ENCODE measurements around the gene CHSY1.

Gene CHSY1

DNA sequence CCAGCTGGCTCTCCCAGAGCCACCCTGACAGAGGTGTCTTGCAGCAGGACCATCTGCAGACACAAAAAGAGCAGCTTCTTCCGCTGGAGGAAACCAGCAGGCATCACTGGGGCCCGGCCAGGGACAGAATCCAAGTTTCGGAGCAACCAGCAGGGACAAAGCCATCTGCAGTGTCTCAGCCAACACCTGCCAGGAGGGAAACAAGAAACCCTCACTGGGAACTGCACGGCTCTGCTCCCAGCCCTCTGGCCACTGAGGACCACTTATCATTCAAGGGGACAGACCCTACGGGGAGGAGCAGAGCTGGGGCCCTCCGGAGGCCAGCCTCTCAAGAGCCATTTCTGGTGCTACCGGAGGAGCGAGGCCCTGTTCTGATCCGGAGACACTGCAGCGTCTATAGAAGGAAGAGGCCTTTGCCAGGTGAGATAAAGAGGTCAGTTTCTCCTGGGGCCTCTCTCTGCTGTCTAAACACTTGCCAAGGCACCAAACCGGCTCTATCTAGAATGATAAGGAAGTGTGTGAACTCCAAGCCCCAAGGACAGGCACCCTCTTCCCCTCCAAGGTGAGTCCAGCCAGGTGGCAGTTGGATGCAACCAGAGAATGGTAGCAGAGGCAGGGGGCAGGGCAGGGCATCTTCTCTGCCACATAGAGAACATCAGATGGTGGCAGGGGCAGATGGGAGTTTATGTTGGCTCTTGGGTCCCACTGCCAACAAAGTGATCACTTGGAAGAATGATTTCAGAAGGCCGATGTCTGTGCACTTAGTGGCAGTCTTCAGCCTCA is 89.0 kb downstream of the CHSY1 start:
- Histone ChIP-seq H3K36me3 (peaks cover 0 to 6% (median 0%) of the 10 kb centered on the region in 3 donors), H3K27me3 (no peaks in the 10 kb centered on the region), H3K4me1 (peaks cover 0 to 15% (median 13%) of the 10 kb centered on the region in 4 donors), H3K27ac (no peak overlapping the region), H3K4me3 (no peak overlapping the region), H3K9me3 (peaks cover 0 to 25% (median 12%) of the 10 kb centered on the region in 3 donors)
- TF ChIP-seq, protein P1, sequence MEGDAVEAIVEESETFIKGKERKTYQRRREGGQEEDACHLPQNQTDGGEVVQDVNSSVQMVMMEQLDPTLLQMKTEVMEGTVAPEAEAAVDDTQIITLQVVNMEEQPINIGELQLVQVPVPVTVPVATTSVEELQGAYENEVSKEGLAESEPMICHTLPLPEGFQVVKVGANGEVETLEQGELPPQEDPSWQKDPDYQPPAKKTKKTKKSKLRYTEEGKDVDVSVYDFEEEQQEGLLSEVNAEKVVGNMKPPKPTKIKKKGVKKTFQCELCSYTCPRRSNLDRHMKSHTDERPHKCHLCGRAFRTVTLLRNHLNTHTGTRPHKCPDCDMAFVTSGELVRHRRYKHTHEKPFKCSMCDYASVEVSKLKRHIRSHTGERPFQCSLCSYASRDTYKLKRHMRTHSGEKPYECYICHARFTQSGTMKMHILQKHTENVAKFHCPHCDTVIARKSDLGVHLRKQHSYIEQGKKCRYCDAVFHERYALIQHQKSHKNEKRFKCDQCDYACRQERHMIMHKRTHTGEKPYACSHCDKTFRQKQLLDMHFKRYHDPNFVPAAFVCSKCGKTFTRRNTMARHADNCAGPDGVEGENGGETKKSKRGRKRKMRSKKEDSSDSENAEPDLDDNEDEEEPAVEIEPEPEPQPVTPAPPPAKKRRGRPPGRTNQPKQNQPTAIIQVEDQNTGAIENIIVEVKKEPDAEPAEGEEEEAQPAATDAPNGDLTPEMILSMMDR (IDR thresholded peaks at IDR 0.05), result no peak
- no peak for DNase-seq
- intact Hi-C loops (cut with DNase I; ENCODE audit: low total_unique reads), result no loop called here

DNA sequence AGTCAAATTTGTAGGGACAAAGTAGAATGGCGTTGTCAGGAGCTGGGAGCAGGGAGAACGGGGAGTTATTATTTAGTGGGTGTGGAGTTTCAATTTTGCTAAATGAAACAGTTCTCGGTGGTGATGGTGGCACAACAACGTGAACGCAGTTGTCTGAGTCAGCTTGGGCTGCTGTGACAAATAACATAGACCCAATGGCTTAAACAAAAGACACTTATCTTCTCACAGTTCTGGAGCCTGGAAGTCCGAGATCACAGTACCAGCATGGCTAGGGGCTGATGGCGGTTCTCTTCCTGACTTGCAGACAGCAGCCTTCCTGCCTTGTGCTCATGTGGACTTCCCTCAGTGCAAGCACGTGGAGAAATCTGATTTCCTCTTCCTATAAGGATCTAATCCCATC is 90.2 kb downstream of the CHSY1 start:
- Histone ChIP-seq H3K36me3 (peaks cover 0 to 6% (median 0%) of the 10 kb centered on the region in 3 donors), H3K4me1 (peaks cover 0 to 3% (median 2%) of the 10 kb centered on the region in 4 donors), H3K27ac (no peak overlapping the region), H3K27me3 (no peaks in the 10 kb centered on the region), H3K9me3 (peaks cover 0 to 24% (median 12%) of the 10 kb centered on the region in 3 donors), H3K4me3 (no peak overlapping the region)
- intact Hi-C loops (cut with DNase I; ENCODE audit: low total_unique reads), result no loop called here
- TF ChIP-seq, protein P1 (IDR thresholded peaks at IDR 0.05), result no peak
- no peak for DNase-seq

DNA sequence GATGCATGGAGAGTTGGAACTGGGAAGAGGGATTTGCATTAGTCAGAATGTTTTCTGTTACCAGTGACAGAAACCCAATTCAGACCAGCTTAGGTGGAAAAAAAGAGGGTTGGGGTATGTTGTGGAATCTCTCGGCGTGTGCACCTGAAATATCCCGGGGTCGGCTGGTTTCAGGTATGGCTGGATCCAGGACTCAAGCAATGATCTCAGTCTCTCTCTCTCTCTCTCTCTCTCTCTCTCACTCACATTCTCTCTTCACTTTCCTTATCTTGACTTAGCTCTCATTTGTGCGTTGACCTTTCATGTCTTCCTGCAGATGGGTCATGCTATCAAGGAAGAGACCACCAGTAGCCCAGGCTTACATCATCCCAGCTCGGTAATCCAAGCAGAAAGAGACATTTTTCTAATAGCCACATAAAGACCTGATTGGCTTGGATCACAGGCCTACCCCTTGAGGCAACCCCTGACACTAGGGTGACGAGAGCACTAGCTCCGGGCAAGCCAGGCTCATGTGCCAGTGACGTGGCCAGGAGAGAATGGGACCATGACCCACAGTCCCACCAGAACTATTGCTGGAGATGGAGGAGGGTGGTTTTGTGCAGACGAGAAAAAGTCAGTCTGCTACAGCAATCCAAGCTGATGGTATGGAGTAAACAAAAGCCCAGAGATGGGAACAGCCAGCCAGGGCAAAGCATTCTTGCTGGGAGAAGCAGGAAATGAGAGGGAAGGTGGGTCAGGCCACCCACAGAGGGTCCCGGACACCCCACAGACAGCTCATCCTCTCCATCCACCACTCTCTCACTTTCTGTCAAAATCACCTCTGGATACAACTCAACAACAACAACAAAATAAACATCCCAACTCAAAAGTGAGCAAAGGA is 91.7 kb downstream of the CHSY1 start:
- no peaks in the 10 kb centered on the region for H3K27me3 ChIP-seq
- TF ChIP-seq, protein P1 (IDR thresholded peaks at IDR 0.05), result no peak
- no peak overlapping the region for H3K4me3 ChIP-seq
- H3K9me3 ChIP-seq, result peaks cover 0 to 11% (median 0%) of the 10 kb centered on the region in 3 donors
- peaks cover 0 to 3% (median 0%) of the 10 kb centered on the region in 4 donors for H3K4me1 ChIP-seq
- no peak overlapping the region for H3K27ac ChIP-seq
- no peaks in the 10 kb centered on the region for H3K36me3 ChIP-seq
- intact Hi-C loops (cut with DNase I; ENCODE audit: low total_unique reads), result no loop called here
- DNase-seq, result no peak

GRCh38 chr15:101159096-101159935 is 92.5 kb downstream of the CHSY1 start:
- no peaks in the 10 kb centered on the region for H3K36me3 ChIP-seq
- DNase-seq, result peak in 1 of 2 donors; percentile 38
- no peaks in the 10 kb centered on the region for H3K27me3 ChIP-seq
- intact Hi-C loops (cut with DNase I; ENCODE audit: low total_unique reads), result no loop called here
- TF ChIP-seq, protein P1 (IDR thresholded peaks at IDR 0.05), result no peak
- H3K4me1 ChIP-seq, result peaks cover 0 to 3% (median 0%) of the 10 kb centered on the region in 4 donors
- H3K4me3 ChIP-seq, result no peak overlapping the region
- no peak overlapping the region for H3K27ac ChIP-seq
- H3K9me3 ChIP-seq, result peaks cover 0 to 5% (median 0%) of the 10 kb centered on the region in 3 donors
